GDM1 (cell line): ENCODE measurements around the gene PDE1C.

Experiments used
- DNase-seq: peaks from one replicate; lab custom pipeline; 2025; lab: John Stamatoyannopoulos, UW

PDE1C gene

DNA sequence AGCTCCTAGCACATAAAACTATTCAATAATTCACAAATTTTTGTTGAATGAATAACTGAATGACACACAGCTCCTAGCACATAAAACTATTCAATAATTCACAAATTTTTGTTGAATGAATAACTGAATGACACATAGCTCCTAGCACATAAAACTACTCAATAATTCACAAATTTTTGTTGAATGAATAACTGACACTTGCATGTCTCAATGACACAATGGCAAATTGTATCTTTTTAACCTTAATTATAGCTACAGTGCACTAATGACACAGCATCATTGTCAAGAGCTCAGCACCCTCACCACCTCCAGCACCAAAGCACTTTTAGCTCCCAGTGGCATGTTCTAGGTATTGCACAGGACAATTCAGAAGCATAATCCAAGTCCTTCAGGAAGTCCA is 131.6 kb downstream of the PDE1C start:
- no peak for DNase-seq

DNA sequence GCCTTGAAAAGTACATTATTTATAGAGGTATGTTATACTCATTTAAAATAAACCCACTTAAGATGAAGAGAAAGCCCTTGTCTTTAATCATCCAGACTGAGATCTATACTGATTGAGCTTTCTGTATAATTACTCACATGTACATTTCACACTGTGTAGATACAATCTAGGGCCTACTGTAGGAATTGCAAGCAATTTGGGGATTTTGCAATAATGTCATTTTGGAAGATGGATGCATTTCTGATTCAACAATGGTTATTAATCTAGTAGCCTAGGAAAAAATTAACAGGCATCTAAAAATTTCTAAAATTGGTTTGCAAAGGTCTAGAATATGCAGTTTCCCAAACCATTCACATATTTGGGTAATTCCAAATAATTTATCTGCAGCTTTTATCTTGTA is 132.2 kb downstream of the PDE1C start:
- DNase-seq: no peak

DNA sequence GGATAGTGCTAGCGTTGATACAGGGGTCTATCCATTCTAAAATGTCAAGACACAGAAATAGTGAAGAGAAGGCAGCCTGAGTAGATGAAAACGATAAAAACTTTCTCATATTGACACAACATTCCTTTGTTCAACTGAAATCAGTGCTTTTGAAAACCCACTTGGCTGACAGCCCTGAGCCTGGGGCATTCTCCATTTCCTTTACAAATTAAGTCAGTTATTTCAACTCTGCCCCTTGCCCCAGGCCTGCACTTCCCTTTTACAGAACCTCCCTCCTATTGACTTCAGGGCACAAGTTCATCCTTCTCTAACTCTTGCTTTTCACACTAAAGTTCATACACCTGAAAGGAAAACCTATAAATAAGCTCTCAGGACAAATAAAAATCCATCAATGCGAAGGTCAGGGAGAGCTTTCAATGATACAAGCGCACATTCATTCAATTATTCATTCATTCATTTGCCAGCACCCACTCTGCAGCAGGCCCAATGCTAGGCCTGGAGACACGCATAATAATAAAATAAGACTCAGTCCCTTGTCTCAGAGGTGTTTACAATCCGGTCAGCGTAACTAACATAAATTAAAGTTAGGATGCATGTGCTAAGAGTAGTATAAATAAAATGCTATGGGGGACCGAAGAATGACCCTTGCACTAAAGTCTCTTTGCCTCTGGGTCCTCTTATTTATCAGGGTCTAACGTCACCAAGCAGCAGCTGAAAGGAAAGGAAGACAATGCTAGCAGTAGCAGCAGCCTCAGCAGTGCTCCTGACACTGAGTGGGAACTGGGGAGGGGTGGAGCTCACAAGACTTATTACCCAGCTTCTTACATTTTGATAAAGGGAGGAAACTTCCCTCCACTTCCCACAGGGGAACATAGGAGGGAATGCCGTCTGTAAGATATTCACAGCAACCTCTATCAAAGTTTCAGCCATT is 134.8 kb downstream of the PDE1C start:
- DNase-seq: no peak

DNA sequence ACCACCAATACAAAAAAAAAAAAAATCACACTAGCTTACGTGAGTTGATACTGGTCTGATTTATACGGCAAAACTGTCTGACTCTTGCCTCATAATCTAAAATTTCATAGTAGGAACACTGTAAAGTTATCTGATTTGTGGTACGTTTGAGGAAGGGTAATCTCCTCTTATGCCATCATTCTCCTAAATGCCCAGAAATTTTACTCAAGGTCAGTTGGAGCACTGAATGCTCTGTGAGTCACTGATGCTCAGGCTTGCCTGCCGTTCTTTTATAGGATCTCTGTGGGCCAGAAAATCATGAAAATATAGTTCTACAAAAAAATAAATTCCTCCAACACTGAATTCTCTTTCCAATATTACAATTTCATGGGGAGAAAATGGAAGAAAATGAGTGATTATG is 135.7 kb downstream of the PDE1C start:
- no peak for DNase-seq

DNA sequence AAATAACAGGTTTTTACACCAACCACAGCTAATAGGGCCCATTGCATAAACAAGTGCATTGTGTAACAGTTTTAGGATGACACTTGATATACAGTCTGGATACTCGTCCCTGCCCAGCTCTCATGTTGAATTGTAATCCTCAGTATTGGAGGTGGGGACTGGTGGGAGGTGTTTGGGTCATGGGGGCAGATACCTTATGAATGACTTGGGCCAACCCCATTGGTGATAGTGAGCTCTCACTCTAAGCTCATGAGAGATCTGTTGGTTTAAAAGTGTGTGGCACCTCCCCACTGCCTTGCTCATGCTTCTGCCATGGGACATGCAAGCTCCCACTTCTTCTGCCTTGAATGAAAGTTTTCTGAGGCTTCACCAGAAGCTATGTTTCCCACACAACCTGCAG is 136.7 kb downstream of the PDE1C start:
- no peak for DNase-seq

DNA sequence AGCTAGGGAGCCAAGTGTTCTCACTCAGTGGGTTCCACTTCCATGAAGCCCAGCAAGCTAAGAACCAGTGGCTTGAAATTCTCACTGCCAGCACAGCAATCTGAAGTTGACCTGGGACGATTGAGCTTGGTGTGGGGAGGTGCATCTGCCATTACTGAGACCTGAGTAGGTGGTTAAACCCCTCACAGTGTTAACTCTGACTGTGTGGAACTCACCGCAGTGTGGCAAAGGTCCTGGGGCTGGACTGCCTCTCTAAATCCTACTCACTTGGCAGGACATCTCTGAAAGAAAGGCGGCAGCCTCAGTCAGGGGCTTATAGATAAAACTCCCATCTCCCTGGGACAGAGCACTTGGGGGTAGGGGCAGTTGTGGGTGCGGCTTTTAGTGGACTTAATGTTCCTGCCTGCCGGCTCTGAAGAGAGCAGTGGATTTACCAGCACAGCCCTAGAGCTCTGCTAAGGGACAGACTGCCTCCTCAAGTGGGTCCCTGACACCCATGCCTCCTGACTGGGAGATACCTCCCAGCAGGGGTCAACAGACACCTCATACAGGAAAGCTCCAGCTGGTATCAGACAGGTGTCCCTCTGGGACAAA is 143.1 kb downstream of the PDE1C start:
- DNase-seq: no peak

DNA sequence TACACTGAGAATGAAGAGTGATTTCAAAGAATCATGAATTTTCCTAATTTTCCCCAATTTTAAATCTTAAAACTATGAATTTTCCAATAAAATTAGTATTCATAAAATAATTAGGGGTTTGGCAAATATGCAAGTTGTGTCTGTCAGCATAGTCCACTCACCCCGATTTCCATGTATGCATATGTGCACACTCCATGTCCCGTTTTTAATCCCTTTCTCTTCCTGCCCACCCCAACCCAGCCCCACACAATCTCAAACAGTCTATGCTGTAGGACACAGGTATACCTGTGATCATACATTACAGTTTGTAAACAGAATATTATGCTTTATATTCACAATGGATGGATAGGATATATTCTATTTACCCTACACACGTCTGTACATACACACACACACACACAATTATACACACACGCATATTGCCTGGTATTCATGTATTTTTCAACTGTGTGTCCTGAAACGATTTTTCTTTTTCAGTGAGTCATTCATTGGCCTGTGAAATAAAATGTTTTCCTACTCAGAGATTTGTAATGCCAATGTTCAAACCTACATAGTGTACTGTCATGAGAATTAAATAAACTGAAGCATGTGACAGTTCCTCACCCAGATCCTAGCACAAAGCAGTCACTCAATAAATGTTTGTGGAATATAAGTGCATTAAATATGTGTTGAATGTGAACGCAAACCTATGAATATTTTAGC is 144.3 kb downstream of the PDE1C start:
- no peak for DNase-seq

DNA sequence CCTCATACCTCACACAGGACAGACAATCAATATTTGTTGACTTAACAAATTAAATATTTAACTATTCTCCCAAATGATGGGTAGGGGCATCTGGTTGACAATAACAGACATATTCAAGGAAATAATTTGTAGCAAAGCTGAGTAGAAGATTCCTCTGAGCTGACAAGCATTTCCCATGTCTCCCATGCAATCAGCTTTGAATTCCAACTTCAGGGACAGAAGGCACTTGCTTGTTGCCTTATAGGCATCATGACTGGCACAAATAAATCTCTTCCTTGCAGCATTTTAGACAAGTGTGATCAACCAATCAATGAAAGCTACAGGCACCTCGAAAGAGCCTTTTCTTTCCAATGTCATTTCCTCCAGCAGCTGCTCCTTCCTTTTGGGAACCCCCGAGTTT is 146.0 kb downstream of the PDE1C start:
- no peak for DNase-seq

DNA sequence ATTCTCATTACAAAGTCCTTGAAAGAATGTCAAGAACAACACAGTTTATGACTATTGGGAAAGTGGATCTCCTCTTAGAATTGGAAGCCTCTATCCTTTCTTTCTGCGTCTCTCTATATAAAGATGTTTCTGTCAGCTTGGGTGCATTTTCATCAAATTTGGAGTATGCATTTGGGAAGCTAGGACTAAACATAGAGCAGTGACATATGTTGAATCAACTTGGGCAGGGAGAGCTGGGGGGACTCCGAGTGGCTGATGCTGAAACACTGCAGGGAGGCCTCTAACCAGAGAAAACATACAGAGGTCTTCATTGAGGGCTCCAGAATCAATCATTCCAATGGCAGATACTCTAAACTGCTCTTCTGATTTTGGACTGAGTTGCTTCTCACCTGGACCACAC is 147.4 kb downstream of the PDE1C start:
- no peak for DNase-seq

DNA sequence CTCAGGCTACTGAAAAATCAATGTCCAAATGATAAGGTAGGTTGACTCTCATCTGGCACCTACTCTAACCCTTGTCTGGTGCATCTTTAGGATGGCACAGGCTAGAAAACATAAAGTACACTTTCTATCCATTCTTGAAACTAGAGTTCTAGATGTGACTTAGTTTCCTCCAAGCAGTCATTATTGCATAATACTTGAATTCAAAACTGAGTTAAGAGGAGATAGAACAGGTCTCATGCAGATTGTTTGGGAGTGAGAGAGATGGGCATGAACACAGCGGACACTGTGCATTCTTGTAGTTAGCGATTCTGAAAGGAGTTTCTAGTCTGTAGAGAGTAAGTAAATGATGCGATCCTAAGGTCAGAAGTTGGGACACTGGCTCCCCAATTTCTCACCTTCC is 149.2 kb downstream of the PDE1C start:
- DNase-seq: no peak

DNA sequence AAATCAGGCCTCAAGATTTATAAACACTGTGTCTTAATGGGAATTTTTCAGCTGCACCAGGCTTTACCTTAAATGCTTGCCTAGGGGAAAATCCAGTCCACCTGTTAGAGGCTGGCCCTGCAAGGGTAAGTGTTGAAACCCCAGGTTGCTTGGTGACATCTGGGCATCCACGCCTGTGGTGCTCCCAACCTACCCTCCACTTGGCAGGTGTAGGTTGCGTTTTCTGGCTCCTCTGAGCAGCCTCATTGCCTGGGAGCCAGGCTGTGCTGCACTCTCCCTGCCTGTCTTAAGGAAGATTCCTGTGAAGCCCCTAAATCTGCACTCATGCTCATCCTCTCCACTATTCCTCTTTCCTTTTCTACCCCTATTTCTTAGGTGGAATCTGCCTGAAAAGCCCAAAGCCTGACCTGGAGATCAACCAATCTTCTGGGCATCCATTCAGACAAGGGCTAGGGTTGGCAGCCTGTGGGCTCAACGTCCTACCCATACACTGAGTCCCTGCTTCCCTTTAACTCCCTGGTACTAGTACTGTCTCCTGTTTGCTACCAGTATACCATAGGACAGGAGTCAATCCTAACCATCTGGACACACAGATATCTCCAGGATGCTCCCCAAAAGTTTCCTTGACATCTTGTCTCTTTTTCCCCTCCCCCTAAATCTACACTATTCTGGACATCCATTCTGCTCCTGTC is 150.4 kb downstream of the PDE1C start:
- DNase-seq: no peak

DNA sequence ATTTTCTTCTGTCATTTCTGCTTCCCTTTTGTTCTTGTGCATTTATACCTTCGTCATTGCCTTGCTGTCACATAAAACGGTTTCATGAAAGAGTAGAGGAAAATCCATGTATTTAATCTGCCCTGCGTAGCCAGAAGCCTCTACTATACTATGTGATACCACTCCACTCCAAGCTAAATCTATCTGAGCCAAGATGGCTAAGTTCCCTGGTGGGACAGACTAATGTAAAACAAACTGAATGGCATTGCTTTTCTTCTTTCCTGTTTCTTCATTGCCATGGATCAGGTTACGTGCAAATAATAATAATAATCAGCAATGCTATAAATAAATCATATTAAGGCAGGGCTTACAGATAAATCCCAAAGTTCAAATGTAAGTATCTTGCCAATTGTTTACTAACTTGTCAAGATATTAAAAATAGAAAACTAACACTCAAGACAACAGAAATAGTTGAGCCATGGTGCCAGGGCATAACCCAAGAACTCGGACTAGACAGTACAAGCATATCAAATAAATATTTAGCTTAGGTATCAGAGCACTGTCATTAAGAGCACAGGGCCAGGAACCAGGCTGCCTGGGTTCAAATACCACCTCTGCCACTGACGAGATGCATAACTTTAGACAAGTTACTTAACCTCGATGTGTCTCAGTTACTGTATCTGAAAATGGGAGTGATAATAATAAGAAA is 151.4 kb downstream of the PDE1C start:
- DNase-seq: no peak

DNA sequence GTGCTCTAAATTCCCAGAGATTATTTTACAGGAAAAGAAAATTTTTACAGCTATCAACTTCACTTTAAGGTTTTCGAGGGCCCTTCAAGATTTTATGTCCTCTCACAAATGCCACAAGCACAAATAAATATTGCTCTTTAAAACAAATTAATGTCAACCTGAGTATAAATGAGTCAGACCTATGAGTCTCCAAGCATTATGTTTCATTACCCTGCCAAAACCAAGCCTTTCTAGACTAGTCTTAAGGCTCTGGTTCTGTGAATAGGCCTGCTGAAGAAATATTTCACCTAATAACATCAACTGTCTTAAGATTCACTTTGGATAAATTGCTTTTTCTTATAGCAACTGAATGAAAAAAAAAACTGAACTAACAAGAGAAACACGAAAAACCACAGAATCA is 153.0 kb downstream of the PDE1C start:
- no peak for DNase-seq

DNA sequence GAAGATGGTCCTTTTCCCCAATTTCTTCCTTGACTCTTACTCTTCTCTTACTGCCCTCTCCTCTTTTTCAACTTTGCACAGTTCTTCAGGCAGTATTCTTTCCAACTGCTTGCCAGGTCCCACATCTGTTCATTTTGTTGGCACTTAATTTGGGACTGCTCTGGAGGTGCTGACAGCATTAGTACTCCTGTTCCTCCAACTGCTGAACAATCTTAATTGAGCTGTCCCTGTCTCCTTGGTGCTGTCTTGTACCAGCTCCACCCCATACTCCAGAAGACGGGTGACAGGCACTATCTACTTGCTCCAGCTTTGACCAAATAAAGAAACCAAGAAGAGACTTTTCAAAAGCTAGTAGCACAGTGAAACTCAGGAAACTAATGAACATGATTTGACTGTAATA is 160.0 kb downstream of the PDE1C start:
- no peak for DNase-seq

DNA sequence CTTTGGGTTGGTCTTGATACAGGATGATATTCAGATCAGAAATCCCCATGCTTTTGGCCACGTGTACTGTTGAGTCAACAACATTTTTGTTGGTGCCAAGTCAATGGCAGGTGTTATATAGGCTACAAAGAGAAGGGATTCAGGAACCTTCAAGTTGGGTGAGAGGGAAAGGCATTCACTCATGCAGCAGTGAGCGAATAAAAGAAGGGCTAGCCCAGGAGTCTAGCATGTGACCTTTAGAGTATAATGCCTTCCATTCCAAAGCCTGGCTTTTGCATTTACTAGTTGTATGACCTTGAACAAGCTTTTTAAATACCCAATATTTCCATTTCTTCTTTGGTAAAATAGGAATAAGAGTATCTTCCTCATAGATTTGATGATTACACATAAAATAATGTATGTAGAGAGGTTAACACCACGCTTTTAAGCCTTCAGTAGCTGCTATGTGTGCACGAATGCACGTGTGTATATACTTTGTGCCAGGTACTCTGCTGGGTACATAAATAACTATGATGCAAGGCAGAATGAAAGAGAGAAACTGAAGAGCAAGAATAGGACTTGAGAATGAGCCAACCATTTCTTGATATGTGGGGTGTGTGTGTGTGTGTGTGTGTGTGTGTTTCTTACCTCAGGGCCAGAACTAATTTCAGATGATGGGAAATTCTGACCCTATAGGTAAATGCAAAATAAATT is 163.6 kb downstream of the PDE1C start:
- no peak for DNase-seq

DNA sequence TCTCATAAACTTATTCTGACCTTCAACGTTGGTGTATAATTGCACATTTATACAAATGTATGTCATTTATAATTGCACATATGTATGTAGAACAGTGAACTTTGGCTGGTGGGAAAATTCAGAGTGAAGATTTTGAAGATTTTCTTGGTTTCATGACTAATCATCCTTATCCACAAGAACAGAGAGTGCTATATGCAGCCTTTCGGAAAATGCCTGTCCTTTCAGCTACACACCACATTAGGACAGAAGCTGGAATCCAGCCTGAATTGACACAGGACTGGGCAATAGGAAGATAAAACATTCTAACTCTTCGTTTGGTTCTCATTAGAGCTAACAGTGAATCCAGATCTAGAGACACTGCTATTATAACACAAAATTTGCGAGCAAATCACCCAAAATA is 166.2 kb downstream of the PDE1C start:
- no peak for DNase-seq

DNA sequence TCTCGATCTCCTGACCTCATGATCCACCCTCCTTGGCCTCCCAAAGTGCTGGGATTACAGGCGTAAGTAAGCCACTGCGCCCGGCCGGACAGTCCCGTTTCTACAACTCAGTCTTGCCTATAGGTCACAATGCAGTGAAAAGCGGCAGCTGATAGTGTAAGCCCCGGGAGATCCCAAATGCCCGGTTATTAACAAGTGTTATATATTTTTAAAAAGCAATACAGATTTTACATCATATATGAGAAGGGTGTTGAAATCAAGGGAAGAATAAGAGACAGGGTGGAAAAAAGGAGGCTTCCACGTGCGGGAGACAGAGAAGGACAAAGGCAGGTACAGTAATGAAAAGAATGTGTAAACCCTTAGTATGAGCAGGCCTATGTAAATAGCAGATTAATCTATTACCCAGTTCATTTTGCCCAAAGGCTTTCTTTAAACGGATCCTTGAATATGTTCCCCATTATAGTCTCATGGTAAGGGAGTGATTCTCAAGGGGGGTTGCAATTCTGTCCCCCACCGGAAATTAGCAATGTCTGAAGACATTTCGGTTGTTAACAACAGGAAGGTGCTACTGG is 170.8 kb downstream of the PDE1C start:
- DNase-seq: no peak

DNA sequence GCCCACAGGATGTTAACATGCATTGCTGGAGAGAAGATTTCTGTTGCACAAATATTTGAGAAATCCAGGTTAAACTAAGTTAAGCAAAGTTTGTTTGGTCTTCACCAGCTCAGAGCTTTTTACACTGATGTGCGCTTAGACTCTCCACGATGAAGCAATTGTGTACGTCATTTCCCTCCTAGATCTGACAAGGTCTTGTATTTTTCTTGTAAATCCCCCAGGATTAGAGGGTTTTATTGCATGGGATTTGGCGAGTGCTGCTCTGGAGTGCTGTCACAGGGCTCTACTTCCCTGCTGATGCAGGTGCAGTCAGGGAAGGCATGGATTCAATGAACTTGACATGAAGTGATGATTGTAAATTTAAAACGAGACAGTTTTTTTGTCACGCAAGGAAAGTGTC is 173.3 kb downstream of the PDE1C start:
- no peak for DNase-seq

DNA sequence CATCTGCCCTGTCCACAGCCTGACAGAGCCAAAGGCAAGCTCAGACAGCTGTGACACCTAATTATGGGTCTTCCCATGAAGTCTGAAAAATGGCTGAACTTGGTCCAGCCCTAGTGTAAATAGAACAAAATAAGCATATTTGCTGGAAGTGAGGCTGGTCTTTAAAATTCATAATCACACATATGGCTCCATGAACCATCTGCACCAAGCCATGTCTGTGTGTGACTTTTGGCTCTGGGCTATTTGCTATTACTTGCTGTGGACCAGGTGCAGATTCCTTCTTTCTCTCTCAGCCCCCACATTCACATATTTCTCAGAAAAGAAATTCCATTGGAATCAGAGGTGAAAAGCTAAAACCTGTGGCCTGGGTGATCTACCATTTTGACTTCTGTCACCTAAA is 175.9 kb downstream of the PDE1C start:
- DNase-seq: no peak

DNA sequence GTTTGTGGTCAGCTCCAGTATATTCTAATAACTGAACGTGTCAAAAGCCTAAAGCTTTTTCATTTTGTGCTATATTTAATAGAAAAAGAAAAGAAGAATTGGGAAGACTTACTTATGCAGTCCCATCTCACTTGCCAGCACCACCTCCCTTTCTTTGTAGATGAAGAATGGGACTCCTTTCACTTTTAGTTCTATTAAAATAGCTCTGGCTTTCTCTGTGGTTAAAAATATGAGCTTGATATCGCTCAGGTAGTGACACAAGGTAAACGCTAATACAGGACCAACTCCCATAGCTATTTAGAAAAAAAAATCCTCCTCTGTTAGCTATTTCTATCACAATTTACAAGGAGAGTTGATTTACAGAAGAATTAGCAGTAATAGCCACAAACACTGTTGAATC is 176.8 kb downstream of the PDE1C start:
- DNase-seq: no peak
